ENCODE measurements around the gene OR5K1. TPM values are rescaled to one million over a fixed set of nuclear protein-coding genes. Genes with fewer than 3 reads are reported as not detected.

The OR5K1 gene
- total and polyA plus RNA-seq, 8 donors: 0.12 TPM; not detected in 7

GRCh38 chr3:98457543-98457942, 5.5 kb upstream of the OR5K1 start:
- no peaks in the 10 kb centered on the region for H3K4me1 ChIP-seq
- H3K27ac ChIP-seq: no peak overlapping the region
- no peak overlapping the region for H3K4me3 ChIP-seq
- TF ChIP-seq CTCF (IDR thresholded peaks at IDR 0.05): no peak
- intact Hi-C loops (cut with DNase I): no loop called here
- H3K9me3 ChIP-seq: peaks cover 0 to 4% of the 10 kb centered on the region in 2 donors
- ATAC-seq (no peak), DNase-seq (no peak)
- no peaks in the 10 kb centered on the region for H3K36me3 ChIP-seq
- no peaks in the 10 kb centered on the region for H3K27me3 ChIP-seq

GRCh38 chr3:98460220-98460619, 2.8 kb upstream of the OR5K1 start:
- ATAC-seq (no peak), DNase-seq (no peak)
- intact Hi-C loops (cut with DNase I): no loop called here
- Histone ChIP-seq H3K27me3 (no peaks in the 10 kb centered on the region), H3K4me3 (no peak overlapping the region), H3K4me1 (no peaks in the 10 kb centered on the region), H3K9me3 (peaks cover 0 to 4% of the 10 kb centered on the region in 2 donors), H3K27ac (no peak overlapping the region), H3K36me3 (no peaks in the 10 kb centered on the region)
- no peak for TF ChIP-seq CTCF (IDR thresholded peaks at IDR 0.05)

- Histone ChIP-seq H3K9me3 (peaks cover 0 to 49% of the 10 kb centered on the region in 2 donors), H3K4me3 (no peak overlapping the region), H3K4me1 (no peaks in the 10 kb centered on the region), H3K27me3 (no peaks in the 10 kb centered on the region), H3K27ac (no peak overlapping the region), H3K36me3 (no peaks in the 10 kb centered on the region)
- no peak for DNase-seq
- no peak for TF ChIP-seq CTCF (IDR thresholded peaks at IDR 0.05)
- ATAC-seq: no peak
- intact Hi-C loops (cut with DNase I): no loop called here
Observed at GRCh38 chr3:98482717-98483482, 19.9 kb downstream of the OR5K1 start.

GRCh38 chr3:98483626-98484025, 20.6 kb downstream of the OR5K1 start:
- Histone ChIP-seq H3K27me3 (no peaks in the 10 kb centered on the region), H3K4me3 (no peak overlapping the region), H3K4me1 (no peaks in the 10 kb centered on the region), H3K27ac (no peak overlapping the region), H3K36me3 (no peaks in the 10 kb centered on the region), H3K9me3 (peaks cover 0 to 47% of the 10 kb centered on the region in 2 donors)
- intact Hi-C loops (cut with DNase I): no loop called here
- ATAC-seq: no peak
- DNase-seq: no peak
- TF ChIP-seq CTCF (IDR thresholded peaks at IDR 0.05): no peak

- Histone ChIP-seq H3K27ac (no peak within 1 kb of the TSS), H3K27me3 (no peaks in the 10 kb centered on the region), H3K9me3 (no peaks in the 10 kb centered on the region), H3K4me3 (no peak within 1 kb of the TSS), H3K36me3 (no peaks in the 10 kb centered on the region), H3K4me1 (no peaks in the 10 kb centered on the region)
- intact Hi-C loops (cut with DNase I): no loop called here
- ATAC-seq (no peak), DNase-seq (no peak)
- TF ChIP-seq CTCF (IDR thresholded peaks at IDR 0.05): no peak
Observed at GRCh38 chr3:98497381-98497780, 34.4 kb downstream of the OR5K1 start, which contains the start of gene OR5K2. TSS of gene OR5K2 (plus strand) at chr3:98497681. CDS start at chr3:98497681, 0 bp downstream.

All from left lung (tissue), 10 donors.